Fibroblast of mammary gland (primary cell): ENCODE measurements around the gene NTRK2.

Experiments used
- DNase-seq: peaks from one replicate; pipeline ENCODE4 v3.0.0-alpha.2; 2010; ENCODE audit warnings: low read depth
- H3K4me3 ChIP-seq: 2 replicates; pipeline ENCODE4 v1.5.1; 2011; ENCODE audit warnings: low read depth, mild to moderate bottlenecking, low read length, moderate library complexity; ENCODE audit not compliant: control insufficient read depth
- CTCF ChIP-seq: conservative IDR thresholded peaks from 2 replicates; pipeline ENCODE4 v1.5.1; 2011; ENCODE audit warnings: low read depth, low read length, inconsistent platforms; ENCODE audit not compliant: control insufficient read depth, insufficient read depth

Gene NTRK2

DNA sequence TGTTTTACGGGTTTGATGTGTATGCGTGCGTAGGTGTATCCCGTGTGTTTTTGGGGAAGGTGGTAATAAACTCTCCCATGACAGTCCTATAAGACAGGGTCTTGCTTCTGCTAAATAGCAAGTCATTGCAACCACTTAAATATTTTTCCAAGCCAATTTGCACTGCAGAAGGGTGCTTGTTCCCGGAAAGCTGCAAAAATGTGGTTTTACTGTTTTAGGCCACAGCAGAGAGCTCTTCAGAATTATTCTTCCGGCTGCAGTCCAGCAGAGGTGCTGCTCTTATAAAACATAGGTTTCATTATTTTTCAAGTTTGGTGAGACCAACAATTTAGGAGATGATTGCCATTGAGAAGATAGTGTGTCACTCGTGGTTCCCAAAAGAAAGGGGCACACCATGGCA is 192.8 kb downstream of the NTRK2 start:
- no peak for DNase-seq
- H3K4me3 ChIP-seq: no peak overlapping the region
- no peak for TF ChIP-seq CTCF

GRCh38 chr9:84862810-84863287 is 193.3 kb downstream of the NTRK2 start:
- DNase-seq: peak; percentile 43

GRCh38 chr9:84863372-84863771 is 193.8 kb downstream of the NTRK2 start:
- H3K4me3 ChIP-seq: no peak overlapping the region
- DNase-seq: no peak
- no peak for TF ChIP-seq CTCF

More at GRCh38 chr9:84862810-84863287, 193.3 kb downstream of the NTRK2 start:
- TF ChIP-seq CTCF: no peak
- H3K4me3 ChIP-seq: no peak overlapping the region

DNA sequence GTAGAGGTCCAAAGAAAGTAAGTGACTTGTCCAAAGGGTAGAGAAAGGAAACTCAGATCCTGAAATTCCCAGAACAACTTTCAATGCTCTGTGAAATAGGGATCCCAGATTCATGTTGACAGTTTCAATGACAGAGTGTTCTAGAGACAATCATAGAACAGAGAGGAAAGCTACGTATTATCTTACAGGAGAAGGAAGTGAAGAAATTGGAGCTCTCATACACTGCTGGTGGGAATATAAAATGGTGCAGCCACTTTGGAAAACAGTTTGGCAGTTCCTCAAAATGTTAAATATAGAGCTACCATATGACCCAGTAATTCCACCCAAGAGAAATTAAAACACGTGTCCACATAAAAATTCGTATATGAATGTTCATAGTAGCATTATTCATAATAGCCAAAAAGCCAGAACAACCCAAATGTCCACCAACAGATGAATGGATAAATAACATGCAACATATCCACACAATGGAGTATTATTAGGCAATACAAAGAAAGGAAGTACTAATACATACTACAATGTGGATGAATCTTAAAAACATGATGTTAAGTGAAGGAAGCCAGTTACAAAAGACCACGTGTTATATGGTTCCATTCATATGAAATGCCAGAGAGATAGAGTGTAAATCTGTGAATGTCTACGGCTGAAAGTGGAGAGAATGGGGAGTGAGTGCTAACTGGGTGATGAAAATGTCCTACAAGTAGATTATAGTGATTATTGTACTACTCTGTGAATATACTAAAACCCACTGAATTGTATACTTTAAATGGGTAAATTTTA is 197.1 kb downstream of the NTRK2 start:
- no peak for DNase-seq
- no peak for TF ChIP-seq CTCF
- no peak overlapping the region for H3K4me3 ChIP-seq

DNA sequence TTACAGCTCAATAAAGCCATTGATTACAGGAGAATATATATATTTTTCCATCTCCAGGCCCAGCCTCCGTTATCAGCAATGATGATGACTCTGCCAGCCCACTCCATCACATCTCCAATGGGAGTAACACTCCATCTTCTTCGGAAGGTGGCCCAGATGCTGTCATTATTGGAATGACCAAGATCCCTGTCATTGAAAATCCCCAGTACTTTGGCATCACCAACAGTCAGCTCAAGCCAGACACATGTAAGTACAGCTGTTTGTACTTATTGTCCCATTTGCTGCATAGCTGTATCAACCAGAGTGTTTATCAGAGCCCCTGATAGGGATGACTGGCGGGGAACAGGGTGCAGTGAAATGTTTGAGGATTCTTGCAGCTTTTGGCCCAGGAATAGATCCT is 197.7 kb downstream of the NTRK2 start:
- no peak for DNase-seq
- H3K4me3 ChIP-seq: no peak overlapping the region
- no peak for TF ChIP-seq CTCF

- no peak for TF ChIP-seq CTCF
- no peak for DNase-seq
- no peak overlapping the region for H3K4me3 ChIP-seq
These were observed 199.6 kb downstream of the NTRK2 start for GRCh38 chr9:84869091-84869490.
